Testis (tissue), 2 donors: ENCODE data around the gene KREMEN2.

ENCODE experiments used
- POLR2A ChIP-seq: fragments of 450-650 bp; IDR thresholded peaks from one replicate; pipeline ENCODE4 v1.6.1; 2017; ENCODE audit warnings: antibody characterized with exemption, mild to moderate bottlenecking, moderate library complexity
- TF ChIP-seq, protein P1 (sequence below), 3 experiments: fragments of 450-650 bp in 2 of 3; fragments of 200-600 bp in 1 of 3; sonication (generic) in 1 of 3; IDR thresholded peaks; one replicate each; pipeline ENCODE4 v1.5.1; 2016 to 2019; ENCODE audit warnings: antibody characterized with exemption in 3 of 3, mild to moderate bottlenecking in 2 of 3, moderate library complexity in 1 of 3

DNA sequence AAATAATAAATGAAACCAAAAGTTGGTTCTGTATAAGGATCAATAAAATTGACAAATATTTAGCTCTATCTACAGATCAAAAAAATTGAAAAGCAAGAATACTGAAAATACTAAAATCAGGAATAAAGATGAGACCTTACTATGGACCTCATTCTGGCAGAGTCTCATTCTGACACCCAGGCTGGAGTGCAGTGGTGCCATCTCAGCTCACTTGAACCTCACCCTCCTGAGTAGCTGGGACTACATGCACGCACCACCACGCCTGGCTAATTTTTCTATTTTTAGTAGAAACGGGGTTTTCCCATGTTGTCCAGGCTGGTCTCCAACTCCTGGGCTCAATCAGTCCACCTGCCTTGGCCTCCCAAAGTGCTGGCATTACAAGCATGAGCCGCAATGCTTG lies 22.0 kb upstream of the KREMEN2 start:
- TF ChIP-seq, protein P1, sequence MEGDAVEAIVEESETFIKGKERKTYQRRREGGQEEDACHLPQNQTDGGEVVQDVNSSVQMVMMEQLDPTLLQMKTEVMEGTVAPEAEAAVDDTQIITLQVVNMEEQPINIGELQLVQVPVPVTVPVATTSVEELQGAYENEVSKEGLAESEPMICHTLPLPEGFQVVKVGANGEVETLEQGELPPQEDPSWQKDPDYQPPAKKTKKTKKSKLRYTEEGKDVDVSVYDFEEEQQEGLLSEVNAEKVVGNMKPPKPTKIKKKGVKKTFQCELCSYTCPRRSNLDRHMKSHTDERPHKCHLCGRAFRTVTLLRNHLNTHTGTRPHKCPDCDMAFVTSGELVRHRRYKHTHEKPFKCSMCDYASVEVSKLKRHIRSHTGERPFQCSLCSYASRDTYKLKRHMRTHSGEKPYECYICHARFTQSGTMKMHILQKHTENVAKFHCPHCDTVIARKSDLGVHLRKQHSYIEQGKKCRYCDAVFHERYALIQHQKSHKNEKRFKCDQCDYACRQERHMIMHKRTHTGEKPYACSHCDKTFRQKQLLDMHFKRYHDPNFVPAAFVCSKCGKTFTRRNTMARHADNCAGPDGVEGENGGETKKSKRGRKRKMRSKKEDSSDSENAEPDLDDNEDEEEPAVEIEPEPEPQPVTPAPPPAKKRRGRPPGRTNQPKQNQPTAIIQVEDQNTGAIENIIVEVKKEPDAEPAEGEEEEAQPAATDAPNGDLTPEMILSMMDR (IDR thresholded peaks at IDR 0.05), result no peak
- TF ChIP-seq POLR2A, result no peak
